HepG2 (cell line): Measurements from ENCODE around the gene TRAK1. TPM values are rescaled to one million over a fixed set of nuclear protein-coding genes. Genes with fewer than 3 reads are reported as not detected.

Experiments used
- CCDC6 ChIP-seq: sonication (generic); formaldehyde crosslinking; IDR thresholded peaks from 2 replicates; pipeline ENCODE4 v1.8.1; 2022; ENCODE audit warnings: mild to moderate bottlenecking, missing genetic modification reagents, moderate library complexity
- CREB1 ChIP-seq, 2 experiments: fragments of 450-650 bp in 1 of 2; IDR thresholded peaks; 2 replicates each; pipeline ENCODE4 v1.6.1; 2016 to 2017; ENCODE audit warnings: control low read depth in 1 of 2, mild to moderate bottlenecking in 1 of 2, missing compliant biosample characterization in 1 of 2, missing genetic modification characterization in 1 of 2
- E2F5 ChIP-seq: sonication (generic); formaldehyde crosslinking; conservative IDR thresholded peaks from 2 replicates; pipeline ENCODE4 v1.4.0; 2020; ENCODE audit warnings: missing genetic modification reagents
- NAIF1 ChIP-seq: sonication (generic); formaldehyde crosslinking; IDR thresholded peaks from 2 replicates; pipeline ENCODE4 v1.5.0; 2020; ENCODE audit warnings: mild to moderate bottlenecking, missing genetic modification reagents, borderline replicate concordance
- NCOA2 ChIP-seq: sonication (generic); formaldehyde crosslinking; IDR thresholded peaks from 2 replicates; pipeline ENCODE4 v1.8.0; 2022; ENCODE audit warnings: inconsistent platforms
- NPAS2 ChIP-seq: sonication (generic); formaldehyde crosslinking; IDR thresholded peaks from 2 replicates; pipeline ENCODE4 v1.8.0; 2022; ENCODE audit warnings: mild to moderate bottlenecking, missing genetic modification reagents, borderline replicate concordance
- NR2F2 ChIP-seq: IDR thresholded peaks from 2 replicates; pipeline ENCODE4 v1.6.1; 2012; ENCODE audit warnings: low read depth, inconsistent platforms, borderline replicate concordance
- RFXAP ChIP-seq: sonication (generic); formaldehyde crosslinking; IDR thresholded peaks from 2 replicates; pipeline ENCODE4 v1.4.0; 2020; ENCODE audit warnings: missing genetic modification reagents, borderline replicate concordance
- TRAFD1 ChIP-seq: sonication (generic); formaldehyde crosslinking; IDR thresholded peaks from 2 replicates; pipeline ENCODE4 v1.5.1; 2020; ENCODE audit warnings: missing genetic modification reagents, mild to moderate bottlenecking, borderline replicate concordance
- ZBTB3 ChIP-seq: sonication (generic); formaldehyde crosslinking; IDR thresholded peaks from 2 replicates; pipeline ENCODE4 v1.4.0; 2020; ENCODE audit warnings: low read depth, mild to moderate bottlenecking, moderate library complexity, missing genetic modification reagents, borderline replicate concordance
- ZEB1 ChIP-seq: IDR thresholded peaks from 2 replicates; pipeline ENCODE4 v1.6.1; 2012; ENCODE audit warnings: mild to moderate bottlenecking, low read depth, inconsistent platforms; ENCODE audit not compliant: insufficient replicate concordance
- ZNF326 ChIP-seq: sonication (generic); formaldehyde crosslinking; IDR thresholded peaks from 2 replicates; pipeline ENCODE4 v1.4.0; 2020; ENCODE audit warnings: missing genetic modification reagents, borderline replicate concordance
- ZNF510 ChIP-seq: sonication (generic); formaldehyde crosslinking; IDR thresholded peaks from 2 replicates; pipeline ENCODE4 v1.4.0; 2020; ENCODE audit warnings: low read depth, mild to moderate bottlenecking, missing genetic modification reagents
- ZNF563 ChIP-seq: sonication (generic); formaldehyde crosslinking; IDR thresholded peaks from 2 replicates; pipeline ENCODE4 v1.8.0; 2022; ENCODE audit warnings: mild to moderate bottlenecking, moderate library complexity, missing genetic modification reagents
- ZNF614 ChIP-seq: IDR thresholded peaks from 2 replicates; pipeline ENCODE4 v1.6.1; 2018; ENCODE audit warnings: missing biosample characterization, missing genetic modification reagents, inconsistent platforms, borderline replicate concordance
- ZNF83 ChIP-seq: sonication (generic); formaldehyde crosslinking; IDR thresholded peaks from 2 replicates; pipeline ENCODE4 v1.4.0; 2020; ENCODE audit warnings: missing genetic modification reagents, mild to moderate bottlenecking, borderline replicate concordance
- ZNF879 ChIP-seq: sonication (generic); formaldehyde crosslinking; IDR thresholded peaks from 2 replicates; pipeline ENCODE4 v1.8.1; 2023; ENCODE audit warnings: missing genetic modification reagents
- ZZZ3 ChIP-seq: sonication (generic); formaldehyde crosslinking; IDR thresholded peaks from 2 replicates; pipeline ENCODE4 v1.4.0; 2020; ENCODE audit warnings: missing genetic modification reagents, mild to moderate bottlenecking, borderline replicate concordance
- polyA plus RNA-seq, 8 experiments: library from polyadenylated mRNA; depleted of rRNA in 3 of 8; stranded (reverse) in 7 of 8; unstranded in 1 of 8; fragments of >200 nt; fragmentation: Illumina TruSeq in 4 of 8; extraction: Trizol in 4 of 8; gene quantifications; 2 replicates each; pipeline versions ENCODE4 v1.2.1 to v1.2.3, GENCODE V29; 2011 to 2016; ENCODE audit warnings: low read depth in 4 of 8, missing spikeins in 1 of 8, mixed read lengths in 1 of 8; ENCODE audit not compliant: insufficient read depth in 1 of 8
- total RNA-seq, 5 experiments: library from RNA; depleted of rRNA; stranded (reverse); fragments of >200 nt; fragmentation: Illumina TruSeq; extraction: Trizol; gene quantifications; 2 replicates each; pipeline ENCODE4 v1.2.3, GENCODE V29; 2016; ENCODE audit warnings: low read depth in 1 of 5
- TF ChIP-seq, protein P1 (sequence below): sonication (generic); formaldehyde crosslinking; IDR thresholded peaks from 2 replicates; pipeline ENCODE4 v1.5.0; 2020; ENCODE audit warnings: missing genetic modification reagents
- TF ChIP-seq, protein P2 (sequence below): sonication (generic); formaldehyde crosslinking; IDR thresholded peaks from 2 replicates; pipeline ENCODE4 v1.5.0; 2020; ENCODE audit warnings: missing genetic modification reagents
- TF ChIP-seq, protein P3 (sequence below): sonication (generic); formaldehyde crosslinking; IDR thresholded peaks from 2 replicates; pipeline ENCODE4 v1.8.1; 2023; ENCODE audit warnings: mild to moderate bottlenecking, missing genetic modification reagents
- TF ChIP-seq, protein P4 (sequence below): sonication (generic); formaldehyde crosslinking; IDR thresholded peaks from 2 replicates; pipeline ENCODE4 v1.5.1; 2020; ENCODE audit warnings: missing genetic modification reagents, mild to moderate bottlenecking, borderline replicate concordance

TRAK1 gene
- total and polyA plus RNA-seq, 2 of the 13 experiments (the other 11 are each of a cell fraction or from before 2014, with no cell fraction given) = 20.5 to 46.6 TPM

DNA sequence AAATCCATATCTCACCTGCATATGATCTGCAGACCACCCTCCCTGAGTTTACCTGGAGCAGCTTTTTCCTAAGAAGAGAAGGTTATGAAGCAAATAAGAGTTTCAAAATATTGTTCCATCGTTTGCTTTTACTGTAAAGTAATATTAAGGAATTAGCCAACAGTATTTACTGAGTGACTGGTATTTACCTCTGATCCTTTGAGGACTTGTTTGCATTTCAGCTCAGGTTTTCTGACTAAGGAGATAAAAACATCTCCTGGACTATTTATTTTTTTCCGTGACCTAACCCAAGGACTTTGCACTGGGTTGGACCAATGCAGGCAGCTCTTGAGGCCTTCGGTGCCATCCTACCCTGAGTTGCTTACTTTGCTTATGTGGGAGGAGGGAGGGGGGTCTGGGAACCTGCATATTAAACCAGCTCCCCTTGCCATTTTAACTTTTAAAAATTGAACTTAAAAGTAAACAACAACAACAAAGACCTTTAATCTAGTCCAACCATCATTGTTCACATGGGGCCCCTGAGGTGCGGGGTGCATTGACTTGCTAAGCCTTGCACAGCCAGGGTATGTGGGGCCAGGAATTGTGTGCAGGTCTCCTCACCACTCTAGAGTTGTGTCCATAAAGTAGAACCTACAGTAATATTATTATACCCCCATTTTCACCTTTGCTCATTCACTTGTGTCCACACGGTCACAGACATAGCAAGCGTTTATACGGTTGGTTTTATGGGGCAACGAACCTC, 39.3 kb downstream of the TRAK1 start (continued):
- TF ChIP-seq, protein P1, sequence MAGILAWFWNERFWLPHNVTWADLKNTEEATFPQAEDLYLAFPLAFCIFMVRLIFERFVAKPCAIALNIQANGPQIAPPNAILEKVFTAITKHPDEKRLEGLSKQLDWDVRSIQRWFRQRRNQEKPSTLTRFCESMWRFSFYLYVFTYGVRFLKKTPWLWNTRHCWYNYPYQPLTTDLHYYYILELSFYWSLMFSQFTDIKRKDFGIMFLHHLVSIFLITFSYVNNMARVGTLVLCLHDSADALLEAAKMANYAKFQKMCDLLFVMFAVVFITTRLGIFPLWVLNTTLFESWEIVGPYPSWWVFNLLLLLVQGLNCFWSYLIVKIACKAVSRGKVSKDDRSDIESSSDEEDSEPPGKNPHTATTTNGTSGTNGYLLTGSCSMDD (CRISPR knock-in tag) = no peak
- TF ChIP-seq CREB1 (IDR thresholded peaks at IDR 0.05) (peak; percentile 75), CREB1 (CRISPR knock-in tag; IDR thresholded peaks at IDR 0.05) (peak; percentile 79), ZNF326 (no peak), NAIF1 (CRISPR knock-in tag) (peak; percentile 77; the same call in 1 of the 2 replicates), RFXAP (CRISPR knock-in tag) (no peak; the same call in 1 of the 2 replicates), ZNF879 (CRISPR knock-in tag) (no peak), CCDC6 (no peak), ZBTB3 (CRISPR knock-in tag) (no peak), NCOA2 (CRISPR knock-in tag) (peak; percentile 99), ZEB1 (peak; percentile 96), NR2F2 (peak; percentile 96), E2F5 (CRISPR knock-in tag) (no peak), ZNF83 (CRISPR knock-in tag) (no peak), ZNF510 (CRISPR knock-in tag) (no peak), ZNF563 (CRISPR knock-in tag) (no peak), ZZZ3 (CRISPR knock-in tag) (no peak; the same call in 1 of the 2 replicates), TRAFD1 (no peak), NPAS2 (CRISPR knock-in tag) (no peak), ZNF614 (CRISPR knock-in tag) (0 out of 2 replicates have a peak, but pooled peaks have one; percentile 16)
- TF ChIP-seq, protein P2, sequence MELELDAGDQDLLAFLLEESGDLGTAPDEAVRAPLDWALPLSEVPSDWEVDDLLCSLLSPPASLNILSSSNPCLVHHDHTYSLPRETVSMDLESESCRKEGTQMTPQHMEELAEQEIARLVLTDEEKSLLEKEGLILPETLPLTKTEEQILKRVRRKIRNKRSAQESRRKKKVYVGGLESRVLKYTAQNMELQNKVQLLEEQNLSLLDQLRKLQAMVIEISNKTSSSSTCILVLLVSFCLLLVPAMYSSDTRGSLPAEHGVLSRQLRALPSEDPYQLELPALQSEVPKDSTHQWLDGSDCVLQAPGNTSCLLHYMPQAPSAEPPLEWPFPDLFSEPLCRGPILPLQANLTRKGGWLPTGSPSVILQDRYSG (CRISPR knock-in tag) = no peak
- TF ChIP-seq, protein P3, sequence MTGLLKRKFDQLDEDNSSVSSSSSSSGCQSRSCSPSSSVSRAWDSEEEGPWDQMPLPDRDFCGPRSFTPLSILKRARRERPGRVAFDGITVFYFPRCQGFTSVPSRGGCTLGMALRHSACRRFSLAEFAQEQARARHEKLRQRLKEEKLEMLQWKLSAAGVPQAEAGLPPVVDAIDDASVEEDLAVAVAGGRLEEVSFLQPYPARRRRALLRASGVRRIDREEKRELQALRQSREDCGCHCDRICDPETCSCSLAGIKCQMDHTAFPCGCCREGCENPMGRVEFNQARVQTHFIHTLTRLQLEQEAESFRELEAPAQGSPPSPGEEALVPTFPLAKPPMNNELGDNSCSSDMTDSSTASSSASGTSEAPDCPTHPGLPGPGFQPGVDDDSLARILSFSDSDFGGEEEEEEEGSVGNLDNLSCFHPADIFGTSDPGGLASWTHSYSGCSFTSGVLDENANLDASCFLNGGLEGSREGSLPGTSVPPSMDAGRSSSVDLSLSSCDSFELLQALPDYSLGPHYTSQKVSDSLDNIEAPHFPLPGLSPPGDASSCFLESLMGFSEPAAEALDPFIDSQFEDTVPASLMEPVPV (CRISPR knock-in tag) = peak; percentile 30; the same call in 1 of the 2 replicates
- TF ChIP-seq, protein P4, sequence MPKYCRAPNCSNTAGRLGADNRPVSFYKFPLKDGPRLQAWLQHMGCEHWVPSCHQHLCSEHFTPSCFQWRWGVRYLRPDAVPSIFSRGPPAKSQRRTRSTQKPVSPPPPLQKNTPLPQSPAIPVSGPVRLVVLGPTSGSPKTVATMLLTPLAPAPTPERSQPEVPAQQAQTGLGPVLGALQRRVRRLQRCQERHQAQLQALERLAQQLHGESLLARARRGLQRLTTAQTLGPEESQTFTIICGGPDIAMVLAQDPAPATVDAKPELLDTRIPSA = no peak
